ENCODE results near the gene FADS2.

FADS2 gene

GRCh38 chr11:61827571-61828378 is at the start of gene FADS2:
Gene FADS2, plus strand, starts transcription at chr11:61828300. Its CDS starts 91 bp downstream, at chr11:61828391.
- DNase-seq (ENCODE audit: low spot score): peak; percentile 96

- DNase-seq (ENCODE audit: low spot score): no peak
These were observed 49.7 kb upstream of the FADS2 start for GRCh38 chr11:61778357-61778886.

GRCh38 chr11:61778920-61779650 is 49.0 kb upstream of the FADS2 start:
- DNase-seq (ENCODE audit: low spot score): no peak

GRCh38 chr11:61779666-61780525 is 48.2 kb upstream of the FADS2 start:
- DNase-seq (ENCODE audit: low spot score): no peak

GRCh38 chr11:61780581-61781162 is 47.4 kb upstream of the FADS2 start:
- no peak for DNase-seq (ENCODE audit: low spot score)

- no peak for DNase-seq (ENCODE audit: low spot score)
These were observed 46.5 kb upstream of the FADS2 start for GRCh38 chr11:61781585-61781984.

- DNase-seq (ENCODE audit: low spot score): no peak
These were observed 45.8 kb upstream of the FADS2 start for GRCh38 chr11:61782299-61782698.

- DNase-seq (ENCODE audit: low spot score): no peak
These were observed 45.3 kb upstream of the FADS2 start for GRCh38 chr11:61782841-61783240.

GRCh38 chr11:61783717-61784505 is 44.2 kb upstream of the FADS2 start:
- DNase-seq (ENCODE audit: low spot score): peak; percentile 48

GRCh38 chr11:61784506-61784805 is 43.6 kb upstream of the FADS2 start:
- no peak for DNase-seq (ENCODE audit: low spot score)

GRCh38 chr11:61785837-61786402 is 42.2 kb upstream of the FADS2 start:
- peak; percentile 77 for DNase-seq (ENCODE audit: low spot score)

GRCh38 chr11:61787928-61788491 is 40.1 kb upstream of the FADS2 start:
- DNase-seq (ENCODE audit: low spot score): peak; percentile 57

GRCh38 chr11:61791737-61792309 is 36.3 kb upstream of the FADS2 start:
- peak; percentile 84 for DNase-seq (ENCODE audit: low spot score)

- peak; percentile 95 for DNase-seq (ENCODE audit: low spot score)
These were observed 35.6 kb upstream of the FADS2 start, which contains the start of the genes FEN1 and TMEM258 for GRCh38 chr11:61792310-61793082. Gene FEN1, plus strand, starts transcription at chr11:61792911. Its CDS starts 2,451 bp downstream, at chr11:61795362. Gene TMEM258, minus strand, starts transcription at chr11:61792599. Its CDS starts 41 bp downstream, at chr11:61792558.

- peak; percentile 18 for DNase-seq (ENCODE audit: low spot score)
These were observed 34.8 kb upstream of the FADS2 start for GRCh38 chr11:61793083-61793828.

GRCh38 chr11:61793829-61794204 is 34.3 kb upstream of the FADS2 start:
- DNase-seq (ENCODE audit: low spot score): no peak

- DNase-seq (ENCODE audit: low spot score): no peak
These were observed 33.5 kb upstream of the FADS2 start for GRCh38 chr11:61794579-61794978.

- DNase-seq (ENCODE audit: low spot score): no peak
These were observed 32.6 kb upstream of the FADS2 start for GRCh38 chr11:61795459-61795858.

Measured in kidney tubule cell (primary cell).